HL-60/S4 treated with phorbol 12-myristate 13-acetate at 8.2 ng/mL for 4 days and 3 days (cell line): ENCODE measurements around the gene ARHGAP6.

ENCODE experiments used
- in situ Hi-C: fragments of 300-500 bp; cut with MboI; formaldehyde crosslinking; loops from 2 replicates; pipeline ENCODE4 v1.15.0; 2022; ENCODE audit warnings: low sequenced_read_pairs

Gene ARHGAP6

GRCh38 chrX:11196476-11196875, 469.2 kb downstream of the ARHGAP6 start:
- in situ Hi-C loops: no loop called here

DNA sequence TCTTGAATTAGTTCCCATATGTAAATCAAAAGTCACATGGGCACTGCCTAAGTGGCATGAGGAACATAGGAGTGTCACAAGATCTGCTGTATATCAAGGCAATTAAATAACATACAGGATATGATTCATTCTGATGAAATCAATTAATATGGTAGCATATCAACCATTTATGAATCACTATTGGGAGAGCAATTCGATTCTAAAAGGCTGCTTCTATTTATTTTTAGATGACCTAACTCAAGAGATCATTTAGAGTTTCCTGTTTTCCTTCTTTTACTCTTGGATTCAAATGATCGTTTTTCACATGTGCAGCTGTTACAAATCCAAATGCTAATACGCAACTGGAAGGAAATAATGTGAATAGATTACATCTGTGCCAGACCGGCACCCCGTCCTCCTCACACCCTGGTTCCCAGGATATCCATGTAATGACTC, 472.7 kb downstream of the ARHGAP6 start:
- in situ Hi-C loops: no loop called here

- in situ Hi-C loops: no loop called here
Observed at GRCh38 chrX:11190745-11191510, 474.8 kb downstream of the ARHGAP6 start.

GRCh38 chrX:11189097-11189496, 476.6 kb downstream of the ARHGAP6 start:
- in situ Hi-C loops: no loop called here

DNA sequence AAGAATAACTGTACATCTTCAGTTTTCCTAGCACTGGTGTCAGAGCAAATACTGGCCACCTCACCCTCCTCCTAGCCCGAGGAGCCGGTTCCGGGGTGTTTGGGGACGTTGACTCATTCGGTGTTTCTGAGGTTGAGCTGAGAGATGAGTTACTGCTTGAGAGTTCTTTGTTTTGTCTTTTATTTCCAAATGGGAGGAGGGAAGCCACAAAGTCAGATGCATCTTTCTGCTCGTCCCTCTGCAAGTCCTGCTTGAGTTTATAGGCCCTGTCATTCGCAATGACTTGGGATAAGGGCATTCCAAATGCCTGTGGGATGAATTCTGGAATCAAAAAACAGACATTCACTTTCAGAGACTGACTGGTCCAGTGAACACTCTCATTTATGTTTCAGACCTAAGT, 477.1 kb downstream of the ARHGAP6 start:
- in situ Hi-C loops: no loop called here

DNA sequence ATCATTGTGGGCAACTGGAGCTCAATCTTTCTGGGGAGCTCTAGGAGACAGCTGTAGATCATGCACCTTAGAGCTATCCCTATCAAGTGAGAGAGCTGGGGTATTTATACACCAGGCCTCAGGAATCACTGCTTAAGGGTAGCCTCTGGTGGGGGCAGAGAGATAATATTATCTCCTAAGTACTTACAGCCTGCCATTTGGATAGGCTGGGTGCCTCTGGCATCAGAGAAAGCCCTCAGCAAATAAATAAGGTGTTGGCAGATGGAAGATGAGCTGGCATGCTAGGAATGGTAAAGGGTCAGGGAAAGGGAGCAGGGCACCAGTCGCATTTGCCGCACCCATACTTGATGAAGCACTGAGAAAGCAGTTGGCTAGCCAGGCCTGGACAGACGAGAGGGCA, 478.7 kb downstream of the ARHGAP6 start:
- in situ Hi-C loops: no loop called here

DNA sequence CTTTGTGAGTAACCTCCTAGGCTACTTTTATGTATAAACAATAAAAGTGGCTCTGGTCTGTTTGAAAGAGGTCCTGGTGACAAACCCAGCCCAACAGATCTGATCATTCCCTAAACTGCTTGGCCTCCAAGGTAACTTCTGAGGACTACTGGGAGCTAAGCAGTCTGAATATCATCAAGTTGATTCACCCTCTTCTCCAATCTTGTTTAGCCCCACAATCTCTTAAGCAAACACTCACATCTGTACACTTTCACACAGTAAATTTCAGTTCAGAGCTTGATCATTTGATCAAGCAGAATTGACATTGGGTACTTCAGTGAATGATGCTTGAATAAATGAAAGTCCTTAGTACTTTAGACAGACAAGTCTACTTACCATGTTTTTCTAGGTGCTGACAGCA, 479.9 kb downstream of the ARHGAP6 start:
- in situ Hi-C loops: no loop called here

GRCh38 chrX:11180571-11180970, 485.1 kb downstream of the ARHGAP6 start:
- in situ Hi-C loops: no loop called here

DNA sequence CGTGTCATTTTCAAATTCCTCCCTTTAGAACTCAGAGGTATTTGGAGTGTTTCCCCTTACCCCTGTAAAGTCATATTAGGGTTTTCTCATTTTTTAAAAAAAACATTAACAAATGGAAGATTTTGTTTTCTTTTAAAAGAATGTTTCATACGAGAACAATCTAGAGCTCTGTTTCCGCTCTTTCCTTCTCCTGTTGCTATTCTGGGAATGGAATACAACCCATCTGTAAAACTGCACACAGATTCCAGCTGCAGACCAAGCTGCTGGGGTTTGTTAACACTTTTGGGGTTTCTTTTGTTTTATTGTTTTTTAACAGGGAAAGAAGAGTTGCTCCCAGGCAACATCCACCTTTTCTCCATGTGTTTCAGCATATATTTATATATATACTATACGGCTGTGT, 493.3 kb downstream of the ARHGAP6 start:
- in situ Hi-C loops: no loop called here

DNA sequence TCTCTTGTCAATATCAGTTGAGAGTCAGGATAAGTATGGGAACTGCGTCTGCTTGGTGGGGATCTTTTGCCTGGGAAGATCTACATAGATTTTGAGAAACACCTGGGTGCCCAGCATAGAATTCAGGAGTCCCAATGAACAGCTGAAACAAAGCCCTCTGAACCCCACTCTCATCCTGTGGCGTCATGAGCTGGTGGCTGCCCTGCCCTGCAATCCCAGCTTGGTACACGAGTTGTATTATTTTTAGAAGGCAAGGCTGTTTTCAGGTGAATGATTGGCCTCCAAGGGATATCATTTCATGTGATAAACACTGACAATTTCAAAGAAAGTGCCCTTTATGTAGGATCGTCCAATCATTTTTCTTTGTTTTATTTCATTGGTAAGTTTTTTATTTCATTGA, 493.8 kb downstream of the ARHGAP6 start:
- in situ Hi-C loops: no loop called here

- in situ Hi-C loops: no loop called here
Observed at GRCh38 chrX:11164433-11164832, 501.3 kb downstream of the ARHGAP6 start.

DNA sequence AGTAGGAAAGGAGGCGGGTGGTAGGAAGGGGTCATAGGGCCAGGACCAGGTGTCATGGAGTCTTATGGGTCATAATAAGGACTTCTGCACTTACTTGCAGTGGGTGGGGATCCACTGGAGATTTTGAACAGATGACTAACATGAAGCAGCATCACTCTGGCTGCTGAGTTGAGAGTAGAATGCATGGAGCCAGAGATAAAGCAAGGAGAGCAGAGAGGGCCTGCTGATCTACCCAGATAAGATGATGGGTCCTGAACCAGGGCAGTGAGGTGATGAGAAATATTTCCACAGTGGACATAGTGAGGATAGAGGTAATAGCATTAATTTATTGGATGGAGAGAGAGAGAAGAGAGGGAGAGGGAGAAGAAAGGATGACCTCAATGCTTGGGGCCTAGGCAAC, 506.6 kb downstream of the ARHGAP6 start:
- in situ Hi-C loops: no loop called here

- in situ Hi-C loops: no loop called here
Observed at GRCh38 chrX:11151799-11152559, 513.7 kb downstream of the ARHGAP6 start.

- in situ Hi-C loops: no loop called here
Observed at GRCh38 chrX:11148401-11148800, 517.3 kb downstream of the ARHGAP6 start.

- in situ Hi-C loops: no loop called here
Observed at GRCh38 chrX:11146411-11146810, 519.3 kb downstream of the ARHGAP6 start.

DNA sequence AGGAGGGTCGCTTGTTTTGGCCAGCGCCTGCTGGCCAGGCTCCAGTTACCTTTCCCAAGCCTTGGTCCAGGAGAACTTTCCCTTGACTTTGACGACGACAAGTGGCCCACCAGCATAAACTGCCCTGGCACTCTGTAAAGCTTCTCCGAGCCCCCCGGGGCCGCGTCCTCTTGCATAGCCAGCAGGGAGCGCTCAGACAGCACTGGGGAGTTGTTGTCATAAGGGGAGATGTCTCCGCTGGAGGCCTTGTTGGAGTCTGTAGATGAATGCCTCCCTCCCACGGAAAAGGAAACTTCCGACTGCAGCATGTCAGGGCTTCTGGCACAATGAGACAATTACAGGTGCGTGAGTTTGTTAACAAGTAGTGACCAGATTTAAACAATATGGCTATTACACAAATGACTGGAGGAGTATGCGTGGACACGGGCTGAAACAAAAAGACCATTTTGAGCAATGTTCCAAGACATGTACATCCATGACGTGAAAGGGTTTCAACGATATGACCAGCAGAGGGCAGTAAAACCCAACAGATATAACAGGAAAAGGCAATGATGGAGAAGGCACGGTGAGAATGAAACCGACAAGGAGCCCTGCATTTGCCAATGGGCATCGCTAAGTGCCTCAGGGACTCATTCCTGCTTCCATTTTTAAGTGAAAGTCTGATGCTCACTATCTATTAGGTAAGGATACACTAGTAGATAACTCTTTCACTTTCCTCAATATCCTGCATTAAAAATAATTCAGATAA, 521.6 kb downstream of the ARHGAP6 start:
- in situ Hi-C loops: no loop called here

- in situ Hi-C loops: no loop called here
Observed at GRCh38 chrX:11138498-11139390, 527.0 kb downstream of the ARHGAP6 start.

- in situ Hi-C loops: no loop called here
Observed at GRCh38 chrX:11137543-11138139, 528.1 kb downstream of the ARHGAP6 start.

- in situ Hi-C loops: no loop called here
Observed at GRCh38 chrX:11135564-11136185, 530.0 kb downstream of the ARHGAP6 start.

DNA sequence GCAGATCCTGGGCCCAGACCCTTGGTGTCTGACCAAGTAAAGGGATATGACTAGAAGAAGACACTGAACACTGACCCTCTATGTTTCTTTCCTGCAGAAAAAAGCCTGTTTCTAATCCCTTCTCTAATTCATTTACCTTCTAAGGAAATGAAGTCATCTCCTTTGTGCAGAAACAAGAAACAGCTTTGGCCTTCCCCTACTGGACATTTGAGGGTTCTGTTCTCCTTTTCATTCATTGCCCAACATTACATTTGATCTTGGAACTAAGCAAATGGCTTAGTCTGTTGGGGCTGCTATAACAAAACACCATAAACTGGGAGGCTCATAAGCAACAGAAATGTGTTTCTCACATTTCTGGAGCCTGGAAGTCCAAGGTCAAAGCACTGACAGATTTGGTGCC, 534.6 kb downstream of the ARHGAP6 start:
- in situ Hi-C loops: no loop called here
